Cardiac muscle cell (in vitro differentiated cells and primary cell): ENCODE data around the gene GM2A. TPM values are rescaled to one million over a fixed set of nuclear protein-coding genes. Genes with fewer than 3 reads are reported as not detected.

Experiments
- DNase-seq, 2 donors: peaks; one replicate each; pipeline versions ENCODE4 v3.0.0 to v3.0.0-alpha.2; 2010 to 2017; ENCODE audit warnings: low read depth in 1 of 2, low spot score in 1 of 2
- H3K27ac ChIP-seq: fragments of 200-600 bp; sonication (generic); 2 replicates; pipeline ENCODE4 v1.5.1; 2016
- H3K27me3 ChIP-seq: fragments of 200-600 bp; sonication (generic); 2 replicates; pipeline ENCODE4 v1.6.0; 2016; ENCODE audit warnings: control low read depth
- H3K36me3 ChIP-seq: fragments of 200-600 bp; sonication (generic); 2 replicates; pipeline ENCODE4 v1.5.1; 2016; ENCODE audit warnings: control low read depth
- H3K4me1 ChIP-seq: fragments of 200-600 bp; sonication (generic); 2 replicates; pipeline ENCODE4 v1.8.1; 2017; ENCODE audit warnings: low read depth, mild to moderate bottlenecking, mixed run types
- H3K4me3 ChIP-seq: fragments of 200-600 bp; sonication (generic); 2 replicates; pipeline ENCODE4 v1.5.1; 2016; ENCODE audit warnings: mild to moderate bottlenecking
- H3K9me3 ChIP-seq: fragments of 200-600 bp; sonication (generic); 2 replicates; pipeline ENCODE4 v1.5.1; 2017; ENCODE audit warnings: low read depth, mild to moderate bottlenecking, control low read depth
- CTCF ChIP-seq: IDR thresholded peaks from 2 replicates; pipeline ENCODE4 v1.5.1; 2012; ENCODE audit warnings: low read depth, mild to moderate bottlenecking, low read length
- polyA plus RNA-seq: library from polyadenylated mRNA; unstranded; fragments of >200 nt; fragmentation: Nextera tagmentation; extraction: Ambion mirVana; gene quantifications from 2 replicates; pipeline ENCODE4 v1.2.1, GENCODE V29; 2016
- total RNA-seq: library from RNA; depleted of rRNA; stranded (reverse); fragments of >200 nt; gene quantifications from 2 replicates; pipeline ENCODE4 v1.2.3, GENCODE V29; 2016

Gene GM2A
- total and polyA plus RNA-seq, 2 experiments from 2014 or later = 34.3 to 53.7 TPM

DNA sequence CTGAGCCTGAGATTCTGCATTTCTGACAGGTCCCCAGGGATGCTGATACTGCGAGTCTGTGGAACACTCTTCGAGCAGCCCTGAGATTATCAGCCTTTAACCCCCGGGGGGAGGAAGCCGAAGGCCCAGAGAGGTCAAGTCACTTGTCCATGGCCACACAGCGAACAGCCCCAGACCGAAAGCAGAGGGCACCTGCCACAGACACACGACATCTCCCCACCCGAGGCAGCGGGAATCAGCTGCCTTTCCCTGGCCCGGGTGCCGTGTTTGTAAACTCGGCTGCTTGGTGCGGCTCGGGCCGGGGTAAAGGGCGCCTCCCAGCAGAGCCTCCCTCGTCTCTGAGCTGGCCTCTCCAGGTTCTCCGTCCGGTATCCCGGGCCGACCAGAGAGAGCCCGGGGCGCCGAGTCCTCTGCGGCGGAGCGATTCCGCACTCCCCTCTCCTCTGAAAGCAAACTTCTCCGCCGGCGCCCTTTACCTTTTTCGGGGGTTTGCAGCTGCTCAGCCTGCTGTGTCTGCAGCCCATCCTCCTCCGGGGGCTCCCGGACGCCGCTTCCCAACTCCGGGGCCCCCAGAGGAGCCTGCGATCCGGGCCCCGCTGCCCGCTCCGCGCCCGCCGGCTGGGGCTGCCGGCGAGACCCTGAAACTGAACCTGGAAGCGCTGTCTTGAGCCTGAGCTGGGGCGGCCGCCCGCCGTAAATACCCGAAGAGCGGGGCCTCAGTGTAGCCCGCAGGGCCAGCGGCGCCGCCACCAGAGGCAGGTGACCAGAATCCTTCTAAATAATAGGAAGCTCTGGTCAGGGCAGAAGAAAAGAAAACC is 29.3 kb upstream of the GM2A start, which contains the start of gene CCDC69:
Gene CCDC69, minus strand, starts transcription at position 646 of the 818 bp plus-strand sequence. Its CDS starts 122 bp downstream, at position 524.
- no peak for TF ChIP-seq CTCF

GRCh38 chr5:151224372-151224771 is 28.6 kb upstream of the GM2A start:
- Histone ChIP-seq H3K4me3 (peak overlapping the region; percentile 72), H3K36me3 (no peaks in the 10 kb centered on the region), H3K27me3 (no peaks in the 10 kb centered on the region), H3K9me3 (no peaks in the 10 kb centered on the region), H3K4me1 (peaks cover 24% of the 10 kb centered on the region), H3K27ac (no peak overlapping the region)
- DNase-seq = no peak
- no peak for TF ChIP-seq CTCF

More for the DNA sequence above, 29.3 kb upstream of the GM2A start, which contains the start of gene CCDC69:
- peak; percentile 79 to 88 for DNase-seq
- Histone ChIP-seq H3K9me3 (no peaks in the 10 kb centered on the region), H3K4me1 (peaks cover 24% of the 10 kb centered on the region), H3K4me3 (peak within 1 kb of the TSS; percentile 72), H3K27me3 (no peaks in the 10 kb centered on the region), H3K27ac (peak within 1 kb of the TSS; percentile 65), H3K36me3 (no peaks in the 10 kb centered on the region)

GRCh38 chr5:151225071-151225470 is 27.9 kb upstream of the GM2A start:
- H3K27ac ChIP-seq = no peak overlapping the region
- no peaks in the 10 kb centered on the region for H3K36me3 ChIP-seq
- no peaks in the 10 kb centered on the region for H3K27me3 ChIP-seq
- no peak overlapping the region for H3K4me3 ChIP-seq
- no peak for DNase-seq
- no peak for TF ChIP-seq CTCF
- peaks cover 18% of the 10 kb centered on the region for H3K4me1 ChIP-seq
- no peaks in the 10 kb centered on the region for H3K9me3 ChIP-seq

DNA sequence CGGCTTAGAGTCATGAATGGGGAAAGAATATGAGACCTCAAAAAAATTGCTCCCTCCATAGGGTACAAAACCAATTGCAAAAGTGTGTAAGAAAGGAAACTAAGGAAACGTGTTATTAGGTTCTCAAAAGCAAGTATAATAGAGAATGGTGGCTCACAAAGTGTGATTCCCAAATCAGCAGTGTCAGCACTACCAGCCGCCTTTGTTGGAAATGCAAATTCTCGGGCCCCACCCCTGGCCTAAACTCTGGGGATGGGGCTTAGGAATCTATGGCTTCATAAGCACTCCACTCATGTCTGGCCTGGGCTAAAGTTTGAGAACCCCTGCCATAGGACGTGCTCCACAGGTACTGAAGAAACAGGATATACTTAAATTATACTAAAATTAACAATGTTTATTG is 27.5 kb upstream of the GM2A start:
- no peaks in the 10 kb centered on the region for H3K36me3 ChIP-seq
- no peak for TF ChIP-seq CTCF
- H3K27ac ChIP-seq = no peak overlapping the region
- no peak for DNase-seq
- no peaks in the 10 kb centered on the region for H3K27me3 ChIP-seq
- peaks cover 14% of the 10 kb centered on the region for H3K4me1 ChIP-seq
- no peaks in the 10 kb centered on the region for H3K9me3 ChIP-seq
- no peak overlapping the region for H3K4me3 ChIP-seq

GRCh38 chr5:151227918-151228447 is 25.0 kb upstream of the GM2A start:
- Histone ChIP-seq H3K4me3 (no peak overlapping the region), H3K27ac (no peak overlapping the region), H3K4me1 (peaks cover under 1% of the 10 kb centered on the region), H3K36me3 (no peaks in the 10 kb centered on the region), H3K27me3 (no peaks in the 10 kb centered on the region), H3K9me3 (no peaks in the 10 kb centered on the region)
- peak in 1 of 2 donors; percentile 61 for DNase-seq
- TF ChIP-seq CTCF = no peak
